Measurements from ENCODE around the gene TUBA8.

TUBA8 gene

DNA sequence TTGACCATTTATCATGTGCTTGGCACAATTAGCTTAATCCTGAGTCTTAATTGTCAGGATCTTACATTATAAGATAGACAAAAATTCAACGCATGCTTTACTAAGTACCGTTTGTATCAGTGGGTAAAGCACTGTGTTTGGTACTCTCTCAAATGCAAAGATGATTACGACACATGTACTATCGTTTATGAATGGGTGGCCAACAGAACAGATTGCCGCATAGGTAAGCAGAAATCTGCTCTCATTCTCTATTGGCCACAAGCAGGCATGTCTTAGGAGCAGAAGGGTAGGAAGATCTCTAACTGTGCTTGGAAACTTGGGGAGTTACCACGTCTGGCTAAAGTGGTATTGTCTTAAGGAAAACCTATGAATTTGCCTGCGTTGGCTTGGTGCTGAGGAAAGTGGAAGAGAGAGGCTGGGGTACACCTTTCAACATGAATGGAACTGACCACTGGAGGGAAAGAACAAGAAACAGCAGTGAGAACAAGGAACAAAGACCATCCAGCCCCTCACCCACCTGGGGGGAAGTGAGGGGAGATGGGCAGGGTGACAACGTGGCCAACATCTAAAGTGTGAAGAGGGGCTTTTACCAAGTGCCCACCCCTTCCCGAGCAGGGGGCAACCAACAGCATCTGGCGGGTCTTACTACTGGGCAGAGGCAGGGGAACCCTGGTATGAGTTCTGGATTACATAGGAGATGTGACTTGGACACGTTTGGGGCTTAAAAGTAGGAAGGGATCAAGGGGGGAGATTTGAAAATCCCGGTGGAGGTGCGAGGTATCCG, 1.0 kb upstream of the TUBA8 start:
- Histone ChIP-seq H3K27ac (peak overlapping the region in 1 of 2 donors; percentile 78), H3K4me3 (peak overlapping the region; percentile 72)
- TF ChIP-seq, protein P1, sequence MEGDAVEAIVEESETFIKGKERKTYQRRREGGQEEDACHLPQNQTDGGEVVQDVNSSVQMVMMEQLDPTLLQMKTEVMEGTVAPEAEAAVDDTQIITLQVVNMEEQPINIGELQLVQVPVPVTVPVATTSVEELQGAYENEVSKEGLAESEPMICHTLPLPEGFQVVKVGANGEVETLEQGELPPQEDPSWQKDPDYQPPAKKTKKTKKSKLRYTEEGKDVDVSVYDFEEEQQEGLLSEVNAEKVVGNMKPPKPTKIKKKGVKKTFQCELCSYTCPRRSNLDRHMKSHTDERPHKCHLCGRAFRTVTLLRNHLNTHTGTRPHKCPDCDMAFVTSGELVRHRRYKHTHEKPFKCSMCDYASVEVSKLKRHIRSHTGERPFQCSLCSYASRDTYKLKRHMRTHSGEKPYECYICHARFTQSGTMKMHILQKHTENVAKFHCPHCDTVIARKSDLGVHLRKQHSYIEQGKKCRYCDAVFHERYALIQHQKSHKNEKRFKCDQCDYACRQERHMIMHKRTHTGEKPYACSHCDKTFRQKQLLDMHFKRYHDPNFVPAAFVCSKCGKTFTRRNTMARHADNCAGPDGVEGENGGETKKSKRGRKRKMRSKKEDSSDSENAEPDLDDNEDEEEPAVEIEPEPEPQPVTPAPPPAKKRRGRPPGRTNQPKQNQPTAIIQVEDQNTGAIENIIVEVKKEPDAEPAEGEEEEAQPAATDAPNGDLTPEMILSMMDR (IDR thresholded peaks at IDR 0.05), result no peak
- no peak for DNase-seq (ENCODE audit: low spot score)

DNA sequence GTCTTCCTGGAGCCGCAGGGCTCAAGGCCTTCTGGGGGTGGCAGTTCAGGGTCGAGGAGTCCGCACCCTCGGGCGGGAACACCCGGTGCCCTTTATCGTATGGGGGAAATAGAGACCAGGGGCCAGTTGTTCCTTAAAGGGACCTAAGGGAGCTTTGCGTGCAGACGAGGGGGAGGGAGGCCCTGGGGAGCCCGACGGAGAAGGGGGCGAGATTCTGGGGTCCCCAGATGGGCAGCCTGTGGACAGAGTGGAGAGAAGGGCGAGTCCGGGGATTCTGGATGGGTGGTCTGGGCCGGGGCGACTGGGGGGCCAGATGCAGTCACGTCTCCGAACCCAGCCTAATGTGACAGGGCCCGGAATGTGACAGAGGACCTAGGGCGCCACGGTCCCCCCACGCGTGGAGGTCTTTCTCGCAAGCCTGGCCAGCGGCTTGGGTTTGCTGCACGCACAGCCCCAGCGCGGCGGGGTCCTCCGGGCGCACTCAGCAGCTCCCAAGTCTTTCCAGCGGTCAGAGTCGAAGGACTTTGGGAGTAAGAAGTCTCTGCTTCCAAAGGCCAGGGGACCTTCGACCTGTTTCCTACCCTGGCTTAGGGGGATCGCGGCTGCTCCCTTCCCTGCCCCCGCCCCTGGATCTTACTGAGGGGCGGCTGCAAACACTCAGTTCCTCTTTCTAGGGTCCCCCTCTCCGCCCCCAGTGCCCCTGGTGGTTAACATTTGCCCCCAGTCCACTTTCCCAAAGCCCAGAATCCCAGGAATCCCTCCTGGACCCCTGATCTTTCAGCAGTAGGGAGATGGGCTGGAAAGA, 547 bp downstream of the TUBA8 start:
- TF ChIP-seq, protein P1 (IDR thresholded peaks at IDR 0.05), result no peak
- H3K4me3 ChIP-seq, result peak overlapping the region; percentile 72
- H3K27ac ChIP-seq, result peak overlapping the region; percentile 32 to 78
- no peak for DNase-seq (ENCODE audit: low spot score)

DNA sequence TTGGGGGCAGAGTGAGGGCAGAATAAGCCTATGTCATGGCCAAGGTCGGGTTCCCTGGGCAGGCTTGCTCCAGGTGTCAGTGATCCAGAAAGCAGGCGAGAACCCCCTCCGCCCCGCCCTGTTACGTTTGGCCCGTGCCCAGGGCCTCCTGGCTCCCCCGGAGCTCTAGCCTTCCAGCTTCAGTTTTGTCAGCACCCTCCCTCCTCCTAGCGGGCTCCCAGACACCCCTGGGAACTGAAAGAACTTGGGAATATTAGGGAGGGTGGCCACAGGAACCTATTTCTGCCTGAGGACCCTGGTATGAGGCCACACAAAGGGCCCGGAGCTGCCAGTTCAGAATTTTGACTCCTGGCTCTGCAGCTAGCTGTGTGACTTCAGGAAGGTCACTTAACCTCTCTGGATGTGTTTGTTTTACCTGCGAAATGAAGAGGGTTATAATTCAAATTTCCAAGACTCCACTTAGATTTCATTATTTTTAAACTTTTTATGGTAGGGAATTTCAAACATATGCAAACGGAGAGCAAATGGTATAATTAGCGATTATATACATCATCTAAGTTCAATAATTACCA, 1.2 kb downstream of the TUBA8 start:
- TF ChIP-seq, protein P1 (IDR thresholded peaks at IDR 0.05), result no peak
- DNase-seq (ENCODE audit: low spot score), result no peak
- H3K4me3 ChIP-seq, result peak overlapping the region; percentile 72
- peak overlapping the region in 1 of 2 donors; percentile 78 for H3K27ac ChIP-seq

DNA sequence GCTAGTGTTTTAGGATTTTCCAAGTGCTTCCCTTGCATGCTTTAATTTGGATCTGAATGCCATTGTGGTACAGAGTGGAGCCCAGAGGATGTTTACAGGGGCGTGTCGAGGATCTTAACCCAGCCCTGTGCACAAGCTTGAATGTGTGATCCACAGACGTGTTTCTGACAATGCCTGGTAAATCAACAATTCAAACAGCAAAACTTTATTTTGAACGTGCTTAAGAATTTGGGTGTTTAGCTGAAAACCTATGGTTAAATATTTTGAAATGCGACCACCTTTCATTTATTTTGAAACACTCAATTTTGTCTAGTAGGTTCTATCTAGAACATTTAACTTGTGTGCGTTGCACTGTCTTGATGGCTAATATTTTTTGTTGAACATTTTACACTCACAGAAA, 1.8 kb downstream of the TUBA8 start:
- TF ChIP-seq, protein P1 (IDR thresholded peaks at IDR 0.05), result no peak
- Histone ChIP-seq H3K27ac (no peak overlapping the region), H3K4me3 (no peak overlapping the region)
- no peak for DNase-seq (ENCODE audit: low spot score)

DNA sequence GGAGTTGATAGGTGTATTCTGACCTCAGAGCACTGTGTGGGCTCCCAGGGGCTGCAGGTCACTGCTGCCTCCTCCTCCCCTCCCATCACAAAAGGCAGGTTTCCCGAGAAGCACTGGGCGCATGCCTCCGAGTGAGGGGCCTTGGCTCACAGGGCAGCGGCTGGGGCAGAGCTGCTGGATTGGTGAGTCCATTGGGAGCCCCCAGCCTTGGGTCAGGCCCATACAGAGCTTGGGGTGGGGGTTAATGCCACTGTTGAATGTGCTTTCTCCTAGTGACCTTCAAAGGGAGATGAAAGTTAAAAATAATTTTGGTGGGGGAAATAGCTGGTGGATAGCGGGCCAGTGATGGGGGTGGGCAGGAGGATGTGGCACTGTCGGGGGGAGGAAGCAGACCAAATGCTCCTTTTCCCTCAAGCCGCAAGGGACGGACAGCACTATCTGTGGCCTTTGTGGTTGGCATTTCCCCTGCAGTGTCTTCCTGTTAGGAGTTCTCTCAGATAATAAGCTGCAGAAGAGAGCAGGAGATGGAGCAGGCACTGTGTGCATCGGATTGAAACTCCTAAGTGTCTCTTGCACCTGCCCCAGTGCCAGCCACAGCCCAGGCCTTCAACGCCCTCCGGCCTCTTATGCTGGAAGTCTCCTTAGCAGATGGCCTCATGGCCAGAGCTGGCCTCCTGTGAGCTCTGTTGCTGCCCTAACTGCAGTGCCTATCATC, 3.2 kb downstream of the TUBA8 start:
- no peak for DNase-seq (ENCODE audit: low spot score)
- H3K4me3 ChIP-seq, result no peak overlapping the region
- peak overlapping the region in 1 of 2 donors; percentile 31 for H3K27ac ChIP-seq
- TF ChIP-seq, protein P1 (IDR thresholded peaks at IDR 0.05), result no peak

DNA sequence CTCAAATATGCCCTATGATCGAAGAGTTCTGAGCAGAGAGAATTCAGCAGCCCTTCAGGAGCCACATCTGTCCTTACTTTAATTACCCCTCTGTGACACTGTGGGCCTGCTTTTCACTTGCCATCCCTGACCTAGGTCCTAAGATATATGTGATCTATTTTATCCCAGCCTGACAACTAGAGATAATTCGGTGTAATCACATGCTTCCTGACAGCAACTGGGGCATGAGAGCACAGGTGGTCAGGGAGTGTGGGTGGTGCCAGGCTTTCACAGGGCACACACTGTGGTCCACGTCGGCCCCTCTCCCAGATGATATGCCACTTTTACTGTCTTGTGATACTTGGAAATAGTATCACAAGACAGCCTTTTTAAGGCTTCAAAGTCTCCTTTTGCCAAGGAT, 3.9 kb downstream of the TUBA8 start:
- H3K4me3 ChIP-seq, result no peak overlapping the region
- TF ChIP-seq, protein P1 (IDR thresholded peaks at IDR 0.05), result no peak
- no peak for DNase-seq (ENCODE audit: low spot score)
- H3K27ac ChIP-seq, result no peak overlapping the region

All from coronary artery (tissue), 2 donors.